GM12872 (cell line): ENCODE measurements around the gene JAZF1.

ENCODE experiments used
- CTCF ChIP-seq: IDR thresholded peaks from 3 replicates; pipeline ENCODE4 v1.5.1; 2011; ENCODE audit warnings: low read depth, mild to moderate bottlenecking, low read length, moderate library complexity; ENCODE audit not compliant: insufficient read depth

The JAZF1 gene

GRCh38 chr7:27897001-27897400 lies 283.6 kb downstream of the JAZF1 start:
- TF ChIP-seq CTCF: no peak

- TF ChIP-seq CTCF: no peak
Observed at GRCh38 chr7:27895551-27895950, 285.0 kb downstream of the JAZF1 start.

- TF ChIP-seq CTCF: no peak
Observed at GRCh38 chr7:27890205-27890849, 290.3 kb downstream of the JAZF1 start.

GRCh38 chr7:27889800-27890199 lies 290.8 kb downstream of the JAZF1 start:
- TF ChIP-seq CTCF: no peak

- no peak for TF ChIP-seq CTCF
Observed at GRCh38 chr7:27888736-27889135, 291.9 kb downstream of the JAZF1 start.

GRCh38 chr7:27885652-27886051 lies 294.9 kb downstream of the JAZF1 start:
- no peak for TF ChIP-seq CTCF

GRCh38 chr7:27883696-27884095 lies 296.9 kb downstream of the JAZF1 start:
- no peak for TF ChIP-seq CTCF
